G401.6 (cell line): ENCODE measurements around the gene ZPBP2.

ENCODE experiments used
- FAIRE-seq: peaks from 2 replicates; lab custom pipeline; 2012; peaks lifted over from hg19 to GRCh38; lab: Jason Lieb, UNC

Gene ZPBP2

DNA sequence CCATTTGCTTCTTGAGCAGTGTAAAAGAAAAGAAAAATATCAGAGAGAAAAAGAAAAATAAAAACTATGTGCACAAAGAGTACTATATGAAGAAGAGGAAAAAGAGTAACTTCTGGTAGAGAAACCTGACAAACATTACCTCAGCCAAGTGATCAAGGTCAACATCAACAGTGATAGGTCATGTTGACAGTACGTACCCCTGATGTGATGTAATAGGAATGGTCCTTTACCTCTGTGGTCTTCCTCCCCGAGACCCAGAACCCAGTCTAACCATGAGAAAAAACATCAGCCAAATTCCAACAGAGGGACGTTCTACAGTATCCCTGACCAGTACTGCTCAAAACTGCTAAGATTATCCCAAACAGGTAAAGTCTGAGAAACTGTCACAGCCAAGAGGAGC is 46.0 kb downstream of the ZPBP2 start:
- no peak for FAIRE-seq

- FAIRE-seq = no peak
Observed at GRCh38 chr17:39915559-39915958, 47.6 kb downstream of the ZPBP2 start.

DNA sequence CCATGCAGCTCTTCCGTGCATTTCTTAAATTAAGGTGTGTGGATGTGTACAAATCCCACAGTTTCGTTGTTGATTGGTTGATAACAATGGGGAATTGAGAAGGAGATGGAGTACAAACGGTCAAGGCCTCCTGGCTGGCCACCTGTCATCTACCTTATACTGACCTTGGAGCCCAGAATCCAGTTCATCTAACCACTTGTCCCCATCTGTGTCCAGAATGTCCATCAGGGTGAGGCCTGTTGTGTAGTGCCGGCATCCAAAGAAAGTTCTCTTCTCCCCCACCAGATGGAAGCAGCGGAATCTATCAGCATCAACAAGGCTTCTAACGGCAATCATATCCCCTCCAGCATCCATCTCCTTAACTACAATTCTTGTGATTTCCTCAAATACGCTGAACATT is 48.9 kb downstream of the ZPBP2 start:
- no peak for FAIRE-seq

DNA sequence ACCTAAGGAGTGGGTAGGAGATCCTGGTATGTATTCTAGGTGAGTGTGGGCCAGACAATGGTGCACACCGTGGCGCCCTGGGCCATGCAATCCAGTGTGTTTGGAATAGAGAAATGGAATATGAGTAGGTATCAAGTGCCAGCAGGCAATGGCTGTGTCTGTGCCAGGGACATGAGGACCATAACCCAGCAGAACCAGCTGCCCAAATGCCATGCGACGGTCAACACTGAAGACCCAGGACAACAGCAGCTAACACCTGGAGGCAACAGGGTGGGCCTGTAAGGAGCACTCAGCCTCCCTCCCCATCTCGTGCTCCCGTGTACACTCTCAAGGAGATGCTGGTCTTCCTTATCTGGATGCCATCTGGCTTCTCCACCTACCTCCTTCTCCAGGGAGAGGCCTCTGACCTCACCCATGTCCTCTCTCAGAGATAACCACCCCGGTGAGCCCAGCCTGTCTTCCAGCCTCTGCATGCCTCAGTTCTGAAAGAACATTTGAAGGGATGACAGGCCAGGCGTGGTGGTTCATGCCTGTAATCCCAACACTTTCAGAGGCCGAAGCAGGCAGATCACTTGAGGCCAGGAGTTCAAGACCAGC is 51.2 kb downstream of the ZPBP2 start:
- FAIRE-seq = no peak

GRCh38 chr17:39920218-39921210 is 52.5 kb downstream of the ZPBP2 start:
- FAIRE-seq = no peak

- FAIRE-seq = no peak
Observed at GRCh38 chr17:39921323-39921722, 53.3 kb downstream of the ZPBP2 start.

- FAIRE-seq = no peak
Observed at GRCh38 chr17:39922006-39922405, 54.0 kb downstream of the ZPBP2 start.

DNA sequence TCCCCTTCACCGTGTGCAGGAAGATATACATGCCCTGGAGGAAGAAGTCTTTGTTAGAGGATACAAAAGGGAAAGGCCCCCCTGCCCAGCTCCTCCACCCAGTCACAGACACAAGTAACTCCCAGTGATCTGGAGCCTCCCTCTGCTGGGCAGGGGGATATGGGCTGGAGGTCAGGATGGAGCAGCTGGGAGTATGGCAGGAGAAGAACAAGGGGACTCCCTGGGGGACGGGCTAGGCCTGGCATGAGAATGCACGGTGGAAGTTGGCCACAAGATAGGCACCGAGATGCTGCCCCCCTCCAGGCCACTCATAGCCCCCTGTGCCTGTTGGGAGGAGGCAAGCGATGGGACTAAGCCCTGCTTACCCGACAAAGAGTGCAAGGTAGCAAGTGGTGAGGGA is 55.2 kb downstream of the ZPBP2 start:
- FAIRE-seq = no peak

DNA sequence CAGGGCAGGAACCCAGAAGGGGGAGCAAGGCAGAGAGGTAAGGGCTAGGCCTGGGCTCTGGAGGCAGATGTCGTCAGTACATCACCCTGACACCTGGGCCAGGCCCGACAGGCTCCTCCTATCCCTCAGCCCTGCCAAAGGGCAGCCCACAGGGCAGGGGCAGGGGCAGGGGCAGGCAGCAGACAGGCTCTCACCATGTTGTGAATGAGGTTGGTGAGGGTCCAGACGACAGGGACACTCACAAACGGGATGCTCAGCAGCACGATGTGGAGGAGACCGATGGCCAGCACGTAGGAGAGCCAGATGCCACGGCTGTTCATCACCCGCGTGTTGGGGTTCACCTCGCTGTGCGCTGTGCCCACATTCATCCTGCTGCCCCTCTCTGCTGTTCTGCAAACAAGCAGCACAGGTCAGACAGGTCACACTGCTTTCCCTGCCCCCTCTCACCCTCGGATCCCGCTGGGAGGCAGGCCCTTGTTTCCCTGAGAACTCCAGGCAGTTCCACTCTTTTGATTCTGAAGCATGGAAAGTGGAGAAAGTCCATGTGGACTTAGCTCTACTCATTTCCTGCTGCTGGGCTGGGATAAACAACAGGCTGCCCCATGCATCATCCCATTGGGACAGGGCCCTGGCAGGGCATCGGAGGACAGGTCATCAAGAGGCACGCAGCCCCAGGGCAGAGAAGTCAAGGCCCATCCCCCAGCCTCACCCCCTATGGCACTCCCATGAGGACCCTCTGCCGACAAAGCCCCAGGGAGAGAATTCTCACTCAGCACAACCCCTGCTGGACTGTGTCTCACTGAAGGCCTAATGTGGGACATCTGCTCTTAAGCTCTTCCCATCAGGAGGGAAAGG is 56.1 kb downstream of the ZPBP2 start:
- FAIRE-seq = no peak

DNA sequence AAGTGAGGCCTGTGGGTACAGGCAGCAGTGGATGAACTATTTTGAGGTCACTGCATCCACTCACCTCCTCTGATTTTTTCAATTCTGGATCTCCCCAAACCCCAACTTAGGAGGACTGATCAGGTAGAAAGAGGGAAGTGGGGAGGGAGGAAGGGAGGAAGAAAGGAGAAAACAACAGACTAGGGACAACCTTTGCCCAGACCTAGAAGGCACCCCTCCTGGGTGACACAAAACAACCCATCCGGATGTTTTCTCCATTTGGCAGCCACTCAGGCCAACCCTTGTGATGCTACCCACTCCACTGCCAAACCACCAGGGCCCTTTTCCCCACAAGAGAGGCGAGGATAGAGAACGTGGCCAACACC is 56.7 kb downstream of the ZPBP2 start:
- FAIRE-seq = no peak

DNA sequence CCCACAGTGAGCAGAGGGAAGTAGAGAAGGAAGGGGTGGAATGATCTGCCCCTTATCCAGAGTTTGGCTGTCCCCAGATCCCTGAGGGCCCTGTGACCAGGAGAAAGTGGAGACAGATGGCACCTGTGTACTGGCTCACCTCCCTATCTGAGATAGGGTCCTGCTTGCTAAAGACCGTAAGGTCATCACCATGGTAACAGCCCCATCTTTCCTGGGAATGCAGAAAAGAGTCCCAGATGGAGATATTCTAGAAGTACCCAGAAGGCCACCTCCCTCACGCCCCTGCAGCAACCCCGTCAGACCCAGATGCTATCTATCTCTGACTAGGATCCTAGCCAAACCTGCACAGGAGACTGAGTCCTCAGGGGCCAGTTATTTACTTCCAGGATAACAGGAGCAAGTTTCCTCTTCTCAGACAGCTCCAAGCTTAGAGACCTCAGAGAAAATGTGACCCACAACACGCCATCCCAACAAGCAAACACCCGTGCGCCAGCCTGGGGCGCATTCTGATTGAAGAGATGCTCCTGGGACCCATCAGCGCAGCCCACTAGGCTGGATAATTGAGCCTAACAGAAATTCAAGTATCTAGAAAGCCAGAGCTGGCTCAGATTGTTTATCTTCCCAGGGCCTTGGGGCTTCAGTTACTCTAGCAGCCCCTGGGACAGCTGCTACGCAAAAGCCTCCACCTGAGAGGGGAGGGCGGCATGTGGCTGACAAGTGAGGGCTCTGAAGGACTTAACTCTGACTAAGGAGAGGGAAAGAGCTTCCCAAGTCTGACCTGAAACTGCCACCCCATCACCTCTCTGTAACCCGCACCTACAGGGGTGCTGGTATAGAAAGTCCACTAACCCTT is 57.5 kb downstream of the ZPBP2 start:
- FAIRE-seq = no peak

GRCh38 chr17:39926135-39926587 is 58.2 kb downstream of the ZPBP2 start:
- no peak for FAIRE-seq

- FAIRE-seq = no peak
Observed at GRCh38 chr17:39926588-39927100, 58.6 kb downstream of the ZPBP2 start.
